Cardiac muscle cell (in vitro differentiated cells and primary cell): ENCODE data around the gene FARP2. TPM values are rescaled to one million over a fixed set of nuclear protein-coding genes. Genes with fewer than 3 reads are reported as not detected.

Experiments
- DNase-seq, 2 donors: peaks; one replicate each; pipeline versions ENCODE4 v3.0.0 to v3.0.0-alpha.2; 2010 to 2017; ENCODE audit warnings: low read depth in 1 of 2, low spot score in 1 of 2
- H3K27ac ChIP-seq: fragments of 200-600 bp; sonication (generic); 2 replicates; pipeline ENCODE4 v1.5.1; 2016
- H3K27me3 ChIP-seq: fragments of 200-600 bp; sonication (generic); 2 replicates; pipeline ENCODE4 v1.6.0; 2016; ENCODE audit warnings: control low read depth
- H3K36me3 ChIP-seq: fragments of 200-600 bp; sonication (generic); 2 replicates; pipeline ENCODE4 v1.5.1; 2016; ENCODE audit warnings: control low read depth
- H3K4me1 ChIP-seq: fragments of 200-600 bp; sonication (generic); 2 replicates; pipeline ENCODE4 v1.8.1; 2017; ENCODE audit warnings: low read depth, mild to moderate bottlenecking, mixed run types
- H3K4me3 ChIP-seq: fragments of 200-600 bp; sonication (generic); 2 replicates; pipeline ENCODE4 v1.5.1; 2016; ENCODE audit warnings: mild to moderate bottlenecking
- H3K9me3 ChIP-seq: fragments of 200-600 bp; sonication (generic); 2 replicates; pipeline ENCODE4 v1.5.1; 2017; ENCODE audit warnings: low read depth, mild to moderate bottlenecking, control low read depth
- polyA plus RNA-seq: library from polyadenylated mRNA; unstranded; fragments of >200 nt; fragmentation: Nextera tagmentation; extraction: Ambion mirVana; gene quantifications from 2 replicates; pipeline ENCODE4 v1.2.1, GENCODE V29; 2016
- total RNA-seq: library from RNA; depleted of rRNA; stranded (reverse); fragments of >200 nt; gene quantifications from 2 replicates; pipeline ENCODE4 v1.2.3, GENCODE V29; 2016
- TF ChIP-seq, protein P1 (sequence below): IDR thresholded peaks from 2 replicates; pipeline ENCODE4 v1.5.1; 2012; ENCODE audit warnings: low read depth, mild to moderate bottlenecking, low read length

Gene FARP2
- total and polyA plus RNA-seq, 2 experiments from 2014 or later: 24.4 to 26.5 TPM

GRCh38 chr2:241534701-241535375 is 178.8 kb downstream of the FARP2 start:
- peaks cover 7% of the 10 kb centered on the region for H3K27me3 ChIP-seq
- H3K27ac ChIP-seq: no peak overlapping the region
- H3K9me3 ChIP-seq: no peaks in the 10 kb centered on the region
- H3K4me3 ChIP-seq: no peak overlapping the region
- no peak for DNase-seq
- H3K36me3 ChIP-seq: no peaks in the 10 kb centered on the region
- H3K4me1 ChIP-seq: no peaks in the 10 kb centered on the region
- TF ChIP-seq, protein P1, sequence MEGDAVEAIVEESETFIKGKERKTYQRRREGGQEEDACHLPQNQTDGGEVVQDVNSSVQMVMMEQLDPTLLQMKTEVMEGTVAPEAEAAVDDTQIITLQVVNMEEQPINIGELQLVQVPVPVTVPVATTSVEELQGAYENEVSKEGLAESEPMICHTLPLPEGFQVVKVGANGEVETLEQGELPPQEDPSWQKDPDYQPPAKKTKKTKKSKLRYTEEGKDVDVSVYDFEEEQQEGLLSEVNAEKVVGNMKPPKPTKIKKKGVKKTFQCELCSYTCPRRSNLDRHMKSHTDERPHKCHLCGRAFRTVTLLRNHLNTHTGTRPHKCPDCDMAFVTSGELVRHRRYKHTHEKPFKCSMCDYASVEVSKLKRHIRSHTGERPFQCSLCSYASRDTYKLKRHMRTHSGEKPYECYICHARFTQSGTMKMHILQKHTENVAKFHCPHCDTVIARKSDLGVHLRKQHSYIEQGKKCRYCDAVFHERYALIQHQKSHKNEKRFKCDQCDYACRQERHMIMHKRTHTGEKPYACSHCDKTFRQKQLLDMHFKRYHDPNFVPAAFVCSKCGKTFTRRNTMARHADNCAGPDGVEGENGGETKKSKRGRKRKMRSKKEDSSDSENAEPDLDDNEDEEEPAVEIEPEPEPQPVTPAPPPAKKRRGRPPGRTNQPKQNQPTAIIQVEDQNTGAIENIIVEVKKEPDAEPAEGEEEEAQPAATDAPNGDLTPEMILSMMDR: no peak

- Histone ChIP-seq H3K4me1 (no peaks in the 10 kb centered on the region), H3K27me3 (peaks cover 19% of the 10 kb centered on the region), H3K4me3 (no peak overlapping the region), H3K9me3 (no peaks in the 10 kb centered on the region), H3K36me3 (no peaks in the 10 kb centered on the region), H3K27ac (no peak overlapping the region)
- no peak for DNase-seq
- TF ChIP-seq, protein P1: no peak
These were observed 180.0 kb downstream of the FARP2 start for GRCh38 chr2:241535871-241536655.

DNA sequence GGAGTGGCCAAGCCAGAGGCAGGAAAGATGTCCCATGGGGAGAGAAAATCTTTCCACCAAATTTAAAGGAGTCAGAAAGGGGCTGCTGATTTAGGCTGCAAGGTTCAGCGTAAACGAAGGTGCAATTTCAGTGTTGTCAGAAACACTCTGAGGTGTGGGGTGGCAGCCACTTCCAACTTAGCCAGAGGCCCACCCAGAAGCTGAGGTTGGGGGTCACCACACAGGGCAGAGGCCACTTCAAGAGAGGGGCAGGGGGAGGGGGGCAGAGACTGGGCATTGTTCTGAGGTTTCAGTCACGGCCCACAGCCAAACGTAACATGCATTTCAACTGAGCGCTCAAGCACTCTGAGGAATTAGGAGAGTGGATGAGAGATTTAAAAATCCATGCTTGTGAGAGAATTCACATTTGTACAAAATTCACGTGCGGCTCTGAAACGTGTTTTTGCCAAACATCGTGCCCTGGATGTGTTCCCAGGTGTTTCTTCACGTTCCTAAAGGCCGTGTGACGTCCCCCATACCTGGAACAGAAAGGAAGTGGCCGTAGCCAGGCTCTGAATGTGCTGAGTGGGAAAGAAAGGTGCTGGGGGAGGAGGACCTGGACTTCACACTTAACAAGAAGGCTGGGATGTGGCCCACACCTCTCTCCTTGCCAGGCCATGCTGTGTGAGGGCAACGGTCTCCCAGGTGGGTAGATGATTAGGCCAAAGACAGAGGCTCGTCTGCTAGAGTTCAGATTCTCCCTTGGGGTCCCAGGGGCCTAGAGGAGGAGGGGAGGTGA is 182.9 kb downstream of the FARP2 start:
- Histone ChIP-seq H3K4me1 (no peaks in the 10 kb centered on the region), H3K9me3 (no peaks in the 10 kb centered on the region), H3K36me3 (no peaks in the 10 kb centered on the region), H3K27ac (no peak overlapping the region), H3K4me3 (no peak overlapping the region), H3K27me3 (peaks cover 44% of the 10 kb centered on the region)
- DNase-seq: no peak
- TF ChIP-seq, protein P1: no peak

DNA sequence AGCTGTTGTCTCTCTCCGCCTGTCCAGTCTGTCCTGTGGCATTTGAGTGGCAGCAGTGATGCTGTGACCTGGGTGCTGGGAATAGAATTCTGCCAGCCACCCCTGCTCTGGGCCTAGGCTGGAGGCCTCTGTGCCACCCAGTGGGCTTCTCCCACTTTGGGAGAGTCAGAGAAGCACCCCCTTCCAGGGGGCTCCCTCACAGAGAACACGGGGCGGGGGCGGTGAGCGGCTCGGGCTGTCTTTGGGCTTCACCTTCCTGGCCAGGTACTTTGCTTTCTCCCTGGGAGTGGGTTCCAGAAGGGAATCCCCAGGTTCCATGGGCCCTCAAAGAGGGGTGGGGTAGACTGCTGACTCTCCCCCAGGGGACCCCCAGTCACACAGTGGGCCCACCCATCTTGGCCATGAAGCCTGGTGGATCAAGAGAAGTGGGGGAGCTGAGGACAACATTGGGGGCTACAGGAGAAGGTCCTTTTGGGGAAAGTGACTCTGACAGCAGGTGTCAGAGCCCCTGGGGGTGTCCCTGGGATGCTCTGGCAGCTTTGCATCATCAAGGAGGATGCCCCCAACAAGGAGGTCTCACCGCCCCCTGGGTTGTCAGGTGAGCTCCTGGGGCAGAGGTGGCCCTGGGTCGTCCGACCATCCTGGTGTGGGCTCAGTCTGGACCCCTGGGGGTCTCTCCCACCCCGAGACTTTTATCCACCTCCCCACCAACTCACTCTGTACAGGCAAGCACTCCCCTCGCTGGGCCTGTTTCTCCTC is 183.7 kb downstream of the FARP2 start:
- Histone ChIP-seq H3K9me3 (no peaks in the 10 kb centered on the region), H3K4me3 (no peak overlapping the region), H3K27ac (no peak overlapping the region), H3K4me1 (no peaks in the 10 kb centered on the region), H3K27me3 (peaks cover 44% of the 10 kb centered on the region), H3K36me3 (no peaks in the 10 kb centered on the region)
- TF ChIP-seq, protein P1: no peak
- DNase-seq: no peak

GRCh38 chr2:241540401-241540770 is 184.3 kb downstream of the FARP2 start:
- no peak for DNase-seq
- Histone ChIP-seq H3K4me3 (no peak overlapping the region), H3K9me3 (no peaks in the 10 kb centered on the region), H3K4me1 (no peaks in the 10 kb centered on the region), H3K36me3 (no peaks in the 10 kb centered on the region), H3K27ac (no peak overlapping the region), H3K27me3 (peaks cover 44% of the 10 kb centered on the region)
- TF ChIP-seq, protein P1: no peak
